HepG2 (cell line): Measurements from ENCODE around the gene COL13A1. TPM values are rescaled to one million over a fixed set of nuclear protein-coding genes. Genes with fewer than 3 reads are reported as not detected.

Experiments
- ATAC-seq: fragments of 200-7000 bp; cut with Tn5 transposase; 3 replicates; pipeline ENCODE4 v1.9.1; 2020; ENCODE audit warnings: mild to moderate bottlenecking, moderate library complexity
- BruUV-seq: library from RNA; stranded (reverse); fragments of 400-500 nt; replicated peaks from 2 replicates; lab custom pipeline; 2021; lab: Mats Ljungman, UMichigan
- CTCF ChIA-PET: fragments of 300-600 bp; formaldehyde crosslinking; extraction: SDS; loops from one replicate; lab custom pipeline; 2021; ENCODE audit warnings: low total read pairs, inconsistent platforms, low intra/inter-chr PET ratio; lab: Yijun Ruan, JAX
- POLR2A ChIA-PET: fragments of 350-600 bp; sonication (Branson Sonifier 250); formaldehyde crosslinking; loops from one replicate; lab custom pipeline; 2020; ENCODE audit warnings: antibody characterized with exemption, inconsistent platforms; lab: Yijun Ruan, JAX
- DNase-seq: peaks from one replicate; pipeline ENCODE4 v3.0.0-alpha.2; 2015; ENCODE audit warnings: low spot score
- FAIRE-seq: peaks from 3 replicates; lab custom pipeline; 2011; peaks lifted over from hg19 to GRCh38; lab: Jason Lieb, UNC
- H2AFZ ChIP-seq: one replicate; pipeline ENCODE4 v1.6.1; 2011; ENCODE audit warnings: low read length, inconsistent platforms
- H3K27ac ChIP-seq: fragments of 300-600 bp; 3 replicates; pipeline ENCODE4 v1.8.0; 2011; ENCODE audit warnings: mixed run types, mild to moderate bottlenecking, mixed read lengths, low read length, inconsistent platforms; ENCODE audit not compliant: insufficient read depth; ENCODE audit errors: extremely low read length
- H3K27me3 ChIP-seq, 2 experiments: fragments of 200-600 bp in 1 of 2; 2 replicates in 1 of 2; 3 replicates in 1 of 2; pipeline versions ENCODE4 v1.6.0 to v1.8.0; 2011; ENCODE audit warnings: low read length in 2 of 2, mild to moderate bottlenecking in 2 of 2, moderate library complexity in 2 of 2, inconsistent platforms in 1 of 2; ENCODE audit not compliant: insufficient read depth in 2 of 2, control insufficient read depth in 1 of 2
- H3K36me3 ChIP-seq, 2 experiments: fragments of 200-600 bp in 1 of 2; replicated peaks in 1 of 2; 2 replicates in 1 of 2; 3 replicates in 1 of 2; pipeline versions ENCODE4 v1.5.1 to v1.8.0; 2011; ENCODE audit warnings: low read length in 2 of 2, inconsistent platforms in 1 of 2; ENCODE audit not compliant: insufficient read depth in 2 of 2, control insufficient read depth in 1 of 2
- H3K4me1 ChIP-seq: 2 replicates; pipeline ENCODE4 v1.5.1; 2012; ENCODE audit warnings: low read length, inconsistent platforms; ENCODE audit not compliant: insufficient read depth
- H3K4me2 ChIP-seq: 2 replicates; pipeline ENCODE4 v1.6.0; 2011; ENCODE audit warnings: low read depth, low read length, inconsistent platforms
- H3K4me3 ChIP-seq, 3 experiments: fragments of 200-600 bp in 1 of 3; sonication (generic), shearing (Covaris generic) in 1 of 3; replicated peaks in 1 of 3; 2 replicates each; pipeline ENCODE4 v1.5.1; 2011 to 2016; ENCODE audit warnings: low read length in 3 of 3, inconsistent platforms in 2 of 3, low read depth in 2 of 3, mild to moderate bottlenecking in 2 of 3, control low read depth in 1 of 3, mixed read lengths in 1 of 3; ENCODE audit not compliant: insufficient read depth in 1 of 3
- H3K79me2 ChIP-seq: one replicate; pipeline ENCODE4 v1.6.1; 2011; ENCODE audit warnings: low read length, inconsistent platforms; ENCODE audit not compliant: insufficient read depth
- H3K9ac ChIP-seq: 2 replicates; pipeline ENCODE4 v1.6.0; 2011; ENCODE audit warnings: mild to moderate bottlenecking, low read depth, low read length, inconsistent platforms; ENCODE audit not compliant: insufficient read depth
- H3K9me3 ChIP-seq: 2 replicates; pipeline ENCODE4 v1.5.1; 2012; ENCODE audit warnings: mild to moderate bottlenecking, low read length
- H4K20me1 ChIP-seq: 2 replicates; pipeline ENCODE4 v1.6.0; 2011; ENCODE audit warnings: inconsistent platforms, mild to moderate bottlenecking, low read length, moderate library complexity; ENCODE audit not compliant: insufficient read depth
- CSRNP1 ChIP-seq: sonication (generic); formaldehyde crosslinking; IDR thresholded peaks from 2 replicates; pipeline ENCODE4 v1.8.1; 2023; ENCODE audit warnings: mild to moderate bottlenecking, missing genetic modification reagents
- GATAD1 ChIP-seq: IDR thresholded peaks from 2 replicates; pipeline ENCODE4 v1.6.1; 2016; ENCODE audit warnings: missing genetic modification reagents, missing compliant biosample characterization
- GLI4 ChIP-seq: sonication (generic); formaldehyde crosslinking; IDR thresholded peaks from 2 replicates; pipeline ENCODE4 v1.5.1; 2020; ENCODE audit warnings: missing genetic modification reagents, mild to moderate bottlenecking, moderate library complexity, borderline replicate concordance
- HOXD1 ChIP-seq: sonication (generic); formaldehyde crosslinking; IDR thresholded peaks from 2 replicates; pipeline ENCODE4 v1.5.0; 2020; ENCODE audit warnings: missing genetic modification reagents
- ISX ChIP-seq: sonication (generic); formaldehyde crosslinking; conservative IDR thresholded peaks from 2 replicates; pipeline ENCODE4 v1.5.0; 2020; ENCODE audit warnings: missing genetic modification reagents
- MLLT10 ChIP-seq: sonication (generic); formaldehyde crosslinking; IDR thresholded peaks from 2 replicates; pipeline ENCODE4 v1.4.0; 2020; ENCODE audit warnings: missing genetic modification reagents
- REST ChIP-seq, 2 experiments: IDR thresholded peaks; 2 replicates each; pipeline ENCODE4 v1.6.1; 2011 to 2012; ENCODE audit warnings: low read length in 2 of 2, borderline replicate concordance in 1 of 2, low read depth in 1 of 2, mild to moderate bottlenecking in 1 of 2, moderate library complexity in 1 of 2
- RFX3 ChIP-seq: IDR thresholded peaks from 2 replicates; pipeline ENCODE4 v1.6.1; 2016; ENCODE audit warnings: missing biosample characterization, missing genetic modification reagents
- ZNF639 ChIP-seq: conservative IDR thresholded peaks from 2 replicates; pipeline ENCODE4 v1.6.1; 2018; ENCODE audit warnings: missing genetic modification reagents
- ZNF646 ChIP-seq: sonication (generic); formaldehyde crosslinking; IDR thresholded peaks from 2 replicates; pipeline ENCODE4 v1.9.0; 2021; ENCODE audit warnings: mild to moderate bottlenecking, missing genetic modification reagents
- WGBS: methylation state at CpG from one replicate; pipeline ENCODE4 v1.1.6; 2017; ENCODE audit warnings: low lambda C conversion rate; 5-methylcytosine and 5-hydroxymethylcytosine counted together
- in situ Hi-C: cut with HindIII; loops from 2 replicates; pipeline ENCODE4 v1.10.0; 2017; ENCODE audit warnings: low pct_unique_long_range_greater_than_20kb; ENCODE audit not compliant: extremely low pct_ligation_motif_present
- intact Hi-C: fragments of 100-400 bp; cut with micrococcal nuclease; formaldehyde crosslinking; loops from one replicate; pipeline ENCODE4 v1.10.0; 2022; ENCODE audit not compliant: unreplicated experiment
- polyA plus RNA-seq, 8 experiments: library from polyadenylated mRNA; depleted of rRNA in 3 of 8; stranded (reverse) in 7 of 8; unstranded in 1 of 8; fragments of >200 nt; fragmentation: Illumina TruSeq in 4 of 8; extraction: Trizol in 4 of 8; gene quantifications; 2 replicates each; pipeline versions ENCODE4 v1.2.1 to v1.2.3, GENCODE V29; 2011 to 2016; ENCODE audit warnings: low read depth in 4 of 8, missing spikeins in 1 of 8, mixed read lengths in 1 of 8; ENCODE audit not compliant: insufficient read depth in 1 of 8
- total RNA-seq, 5 experiments: library from RNA; depleted of rRNA; stranded (reverse); fragments of >200 nt; fragmentation: Illumina TruSeq; extraction: Trizol; gene quantifications; 2 replicates each; pipeline ENCODE4 v1.2.3, GENCODE V29; 2016; ENCODE audit warnings: low read depth in 1 of 5

Gene COL13A1
- total and polyA plus RNA-seq, 2 of the 13 experiments (the other 11 are each of a cell fraction or from before 2014, with no cell fraction given): 0.07 TPM; not detected in 1

GRCh38 chr10:69875856-69876255 lies 74.2 kb downstream of the COL13A1 start (continued):
- TF ChIP-seq REST (IDR thresholded peaks at IDR 0.05; ENCODE audit: borderline replicate concordance in 1 of 2, low read depth in 1 of 2, low read length in 2 of 2) (no peak), ZNF639 (CRISPR knock-in tag) (no peak)

GRCh38 chr10:69876286-69876685 lies 74.6 kb downstream of the COL13A1 start:
- ATAC-seq (no peak), FAIRE-seq (no peak), DNase-seq (no peak)
- intact Hi-C loops: no loop called here
- peaks cover 20% of the 10 kb centered on the region for H3K4me1 ChIP-seq
- no peak overlapping the region for H3K27ac ChIP-seq
- 11% methylated on average over 5 of the region's 8 CpGs for WGBS
- no peaks in the 10 kb centered on the region for H3K36me3 ChIP-seq
- H3K27me3 ChIP-seq: peaks cover 8 to 77% of the 10 kb centered on the region in 2 experiments
- H4K20me1 ChIP-seq: no peaks in the 10 kb centered on the region
- no TSS peak for BruUV-seq
- ChIA-PET CTCF (no interaction called here), POLR2A (no interaction called here)
- H3K4me3 ChIP-seq: no peak overlapping the region
- H3K4me2 ChIP-seq: no peak overlapping the region
- H3K9ac ChIP-seq: no peak overlapping the region
- no peak overlapping the region for H2AFZ ChIP-seq
- H3K9me3 ChIP-seq: no peaks in the 10 kb centered on the region
- no peaks in the 10 kb centered on the region for H3K79me2 ChIP-seq
- in situ Hi-C loops: no loop called here
- no peak for TF ChIP-seq ISX (CRISPR knock-in tag)
- no peak for TF ChIP-seq GLI4
- no peak for TF ChIP-seq GATAD1
- no peak for TF ChIP-seq CSRNP1 (CRISPR knock-in tag)
- no peak for TF ChIP-seq RFX3 (CRISPR knock-in tag)
- no peak for TF ChIP-seq ZNF646 (CRISPR knock-in tag)
- no peak for TF ChIP-seq HOXD1
- no peak for TF ChIP-seq MLLT10
